Measurements from ENCODE around the gene AKAP6.
A peak's percentile ranks its signal among the peaks of the same experiment; 100 is the strongest.

The AKAP6 gene

DNA sequence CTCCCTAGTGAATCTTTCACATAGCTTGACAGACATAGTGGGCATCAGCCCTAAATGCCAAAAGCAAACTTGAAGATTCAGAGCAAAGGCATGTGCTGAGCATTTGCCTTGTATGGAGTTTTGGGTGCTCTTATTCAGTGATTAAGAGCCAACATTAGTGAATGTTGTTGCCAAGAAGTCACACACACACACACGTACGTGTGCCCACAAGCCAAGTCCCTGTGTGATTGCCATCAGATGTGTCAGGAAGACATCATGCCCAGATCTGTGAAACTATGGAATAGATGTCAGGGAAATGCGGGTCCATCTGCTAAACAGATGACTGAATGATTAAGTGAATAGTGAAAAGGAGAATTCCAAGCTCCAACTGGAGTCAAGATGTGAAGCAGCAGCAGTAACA, 149.0 kb downstream of the AKAP6 start:
- DNase-seq: no peak

DNA sequence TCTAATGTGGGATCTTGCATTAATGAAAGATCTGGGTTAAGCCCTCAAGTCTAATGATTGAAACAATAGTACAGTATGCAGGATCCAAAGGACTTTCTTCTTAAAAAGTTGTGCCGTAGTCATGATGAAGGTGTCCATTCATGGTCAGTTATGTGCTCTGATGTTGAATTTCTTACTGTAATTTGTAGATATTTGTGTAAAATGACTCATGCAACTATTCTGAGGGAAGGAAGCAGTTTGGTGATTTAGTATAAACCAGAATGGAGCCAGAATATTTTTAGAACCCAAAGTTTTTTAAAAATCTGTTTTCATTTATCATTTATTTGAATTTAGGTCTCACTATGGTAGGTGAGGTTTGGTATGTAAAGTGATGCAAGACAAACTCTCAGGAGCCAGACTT, 151.2 kb downstream of the AKAP6 start:
- DNase-seq: no peak

DNA sequence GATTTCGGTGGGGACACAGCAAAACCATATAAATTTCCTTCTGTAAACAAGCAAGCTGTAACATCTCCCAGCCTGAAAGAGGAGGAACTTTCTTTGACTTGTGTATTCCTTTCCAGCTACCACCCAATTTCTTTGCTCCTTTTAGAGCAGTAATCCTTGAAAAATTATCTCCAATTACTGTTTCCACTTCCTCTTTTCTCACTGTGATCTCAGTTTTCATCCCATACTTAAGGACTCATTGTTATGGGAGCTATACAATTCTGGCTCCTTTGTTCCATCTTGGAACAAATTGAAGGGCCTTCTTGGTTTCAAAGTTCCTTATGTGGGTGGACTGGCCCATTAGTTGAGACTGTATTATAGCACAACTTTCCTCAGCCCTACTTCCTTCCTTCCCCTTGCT, 152.6 kb downstream of the AKAP6 start:
- no peak for DNase-seq

DNA sequence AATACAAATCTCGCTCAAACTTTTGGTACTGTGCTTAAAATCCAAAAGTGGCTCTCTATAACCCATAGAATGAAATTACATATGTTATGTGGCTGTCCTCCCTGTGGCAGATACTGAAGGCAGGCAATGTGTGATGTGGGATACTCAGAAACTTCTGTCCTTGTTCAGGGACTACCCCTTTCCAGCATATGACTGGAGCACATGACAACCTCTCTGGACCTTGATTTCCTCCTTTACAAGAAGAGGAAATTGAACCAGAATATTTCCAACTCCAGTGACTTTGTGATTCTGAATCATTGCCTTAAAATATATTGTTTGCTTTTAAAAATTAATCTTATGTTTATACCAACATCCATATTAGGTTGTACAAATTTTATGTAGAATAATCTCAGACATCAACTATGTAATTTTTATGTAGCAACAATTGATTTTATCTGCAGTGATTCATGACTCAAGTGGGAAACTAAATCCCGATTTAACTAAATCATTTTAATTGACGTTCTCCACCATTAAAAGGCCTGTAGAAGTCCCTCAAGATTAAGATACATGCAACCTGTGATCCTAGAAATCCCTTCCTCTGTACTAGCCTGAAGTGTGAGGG, 162.4 kb downstream of the AKAP6 start:
- peak; percentile 71 to 88 for DNase-seq

DNA sequence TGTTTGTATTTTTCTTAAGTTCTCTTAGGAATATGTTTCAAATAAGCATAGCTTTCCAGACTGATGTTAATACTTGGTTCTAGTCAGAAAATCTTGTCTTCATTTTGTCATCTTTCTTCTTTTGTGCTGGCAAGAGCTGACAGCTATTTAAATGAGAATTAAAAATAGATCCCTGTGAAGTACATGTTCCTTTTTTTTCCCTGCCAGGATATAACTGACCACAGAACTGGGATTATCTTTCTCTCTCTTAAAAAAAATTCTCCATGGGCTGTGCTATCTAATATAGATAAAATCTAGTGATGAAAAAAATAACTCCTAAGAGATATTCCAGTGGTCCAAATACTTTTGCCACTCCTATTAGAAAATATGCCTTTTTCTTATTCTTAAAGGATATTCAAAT, 163.4 kb downstream of the AKAP6 start:
- DNase-seq: no peak

DNA sequence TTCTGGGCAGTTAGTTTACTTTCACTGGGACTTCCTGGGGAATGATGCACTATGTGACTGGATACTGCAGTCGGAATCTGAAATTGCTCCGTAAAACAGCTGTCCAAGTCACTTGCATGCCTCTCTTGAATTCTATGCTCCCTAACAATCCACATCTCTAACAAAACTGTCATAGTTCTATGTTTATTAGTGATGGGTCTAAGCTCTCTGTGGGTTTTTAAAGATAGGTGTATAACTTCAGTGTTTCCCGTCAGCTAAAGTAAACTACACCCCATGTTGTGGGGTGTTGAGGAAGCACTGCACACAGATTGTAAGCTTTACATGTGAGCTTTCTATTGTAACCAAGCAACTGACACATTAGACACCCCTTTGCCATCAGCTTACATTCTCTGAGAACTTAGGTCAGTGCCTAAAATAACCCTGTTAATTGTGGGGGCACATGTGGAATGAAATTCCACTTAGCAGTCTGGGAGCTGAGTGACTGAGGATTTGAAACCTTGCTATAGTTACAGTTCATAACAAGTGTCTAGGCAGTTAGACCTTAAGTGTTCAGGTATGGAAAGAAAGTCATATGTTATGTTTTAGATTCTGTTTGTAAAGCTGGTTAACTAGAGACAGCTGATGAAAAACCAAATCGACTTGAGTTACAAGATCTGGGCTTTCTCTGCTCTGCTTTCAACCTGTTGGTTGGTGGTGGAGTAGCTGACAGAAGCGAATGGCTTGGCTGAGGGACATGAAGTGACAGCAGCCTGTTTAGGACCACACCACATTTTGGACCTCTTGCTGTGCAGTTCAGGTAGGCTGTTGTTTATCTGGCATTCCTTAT, 165.7 kb downstream of the AKAP6 start:
- no peak for DNase-seq

DNA sequence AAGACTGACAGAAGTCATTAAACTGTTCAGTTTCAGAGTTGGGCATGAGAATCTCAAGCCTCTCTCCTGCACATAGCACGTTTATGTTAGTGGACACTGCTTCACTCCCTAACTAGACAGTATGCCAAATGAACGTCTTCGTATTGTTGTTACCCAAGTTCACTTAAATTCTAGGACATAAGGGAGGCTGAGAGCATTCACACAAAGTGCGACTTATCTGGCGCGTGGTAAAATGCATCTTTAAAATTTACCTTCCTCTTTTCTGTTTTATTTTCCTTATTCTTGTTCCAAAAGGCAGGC, 166.3 kb downstream of the AKAP6 start:
- DNase-seq: no peak

DNA sequence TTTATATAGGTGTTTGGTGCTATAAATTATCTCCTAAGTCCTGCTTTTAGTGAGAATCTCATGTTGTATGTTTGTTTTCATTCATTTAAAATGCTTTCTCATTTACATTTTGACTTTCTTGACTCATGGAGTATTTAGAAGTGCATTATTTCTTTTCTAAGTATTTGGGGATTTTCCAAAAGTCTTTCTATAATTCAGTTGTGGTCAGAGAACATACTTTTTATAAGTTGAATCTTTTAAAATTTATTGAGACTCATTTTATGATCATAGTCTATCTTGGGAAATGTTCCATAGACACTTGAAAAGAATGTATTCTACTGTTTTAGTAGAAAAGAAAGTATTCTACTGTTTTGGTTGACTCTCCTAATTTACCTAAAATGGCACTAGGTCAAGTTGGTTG, 168.2 kb downstream of the AKAP6 start:
- no peak for DNase-seq

DNA sequence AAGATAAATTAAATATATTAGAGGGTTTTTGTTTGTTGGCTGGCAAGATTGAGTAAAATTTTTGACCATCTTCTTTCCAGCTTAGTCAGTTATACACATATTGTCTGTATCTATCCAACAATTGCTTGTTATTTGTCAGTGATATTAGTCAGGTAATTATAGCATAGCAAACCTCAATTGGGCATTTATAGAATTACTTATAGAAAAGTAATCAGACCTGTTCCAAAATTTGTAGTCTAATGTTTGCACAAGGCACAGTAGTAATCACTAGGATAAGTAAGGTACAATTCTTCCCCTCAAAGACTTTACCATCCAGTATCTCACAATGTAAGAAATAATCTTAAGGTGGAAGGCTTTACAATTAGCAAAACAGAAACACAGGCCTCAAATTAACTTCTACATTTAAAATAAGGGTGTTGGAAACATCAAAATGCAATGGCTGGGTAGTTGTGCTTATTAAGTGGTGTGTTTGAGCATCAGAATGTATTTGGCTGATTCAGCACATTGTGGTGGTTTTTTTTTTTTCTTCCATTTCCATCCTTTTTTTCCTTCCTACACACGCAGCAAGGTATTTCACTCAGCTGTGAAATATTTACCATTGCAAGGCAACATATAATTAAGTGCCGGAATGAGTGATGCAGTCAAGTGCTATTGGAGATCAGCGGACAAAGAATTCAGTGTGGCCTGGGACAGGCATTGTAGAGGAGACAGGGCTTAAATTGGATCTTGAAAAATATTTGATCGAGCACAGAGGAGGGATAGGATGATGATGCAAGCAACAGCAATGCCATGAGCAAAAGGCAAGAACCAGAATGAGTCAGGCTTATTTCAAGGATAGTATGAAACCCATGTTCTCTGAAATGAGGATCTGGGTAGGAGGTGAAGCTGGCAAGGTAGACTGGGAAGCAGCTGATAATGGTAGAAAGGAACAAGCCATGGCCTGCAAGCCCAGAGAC, 178.2 kb downstream of the AKAP6 start:
- DNase-seq: peak; percentile 24 to 40

DNA sequence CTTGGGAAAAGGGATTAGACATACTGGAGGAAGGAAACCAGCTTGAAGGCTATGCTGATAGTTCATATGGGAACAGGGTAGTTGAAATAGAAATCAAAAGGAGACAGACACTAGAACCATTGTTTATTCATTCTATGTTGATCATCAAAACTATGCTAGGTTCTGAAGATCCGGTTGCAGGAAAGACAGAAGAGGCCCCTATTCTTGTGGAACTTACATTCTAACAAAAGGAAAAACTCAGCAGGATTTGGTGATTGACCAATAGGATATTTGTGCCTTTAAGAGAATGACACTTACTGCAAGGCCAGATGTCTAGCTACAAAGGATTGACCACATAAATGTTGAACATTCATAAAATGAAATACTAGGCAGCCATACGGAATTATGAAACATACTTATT, 179.2 kb downstream of the AKAP6 start:
- no peak for DNase-seq

DNA sequence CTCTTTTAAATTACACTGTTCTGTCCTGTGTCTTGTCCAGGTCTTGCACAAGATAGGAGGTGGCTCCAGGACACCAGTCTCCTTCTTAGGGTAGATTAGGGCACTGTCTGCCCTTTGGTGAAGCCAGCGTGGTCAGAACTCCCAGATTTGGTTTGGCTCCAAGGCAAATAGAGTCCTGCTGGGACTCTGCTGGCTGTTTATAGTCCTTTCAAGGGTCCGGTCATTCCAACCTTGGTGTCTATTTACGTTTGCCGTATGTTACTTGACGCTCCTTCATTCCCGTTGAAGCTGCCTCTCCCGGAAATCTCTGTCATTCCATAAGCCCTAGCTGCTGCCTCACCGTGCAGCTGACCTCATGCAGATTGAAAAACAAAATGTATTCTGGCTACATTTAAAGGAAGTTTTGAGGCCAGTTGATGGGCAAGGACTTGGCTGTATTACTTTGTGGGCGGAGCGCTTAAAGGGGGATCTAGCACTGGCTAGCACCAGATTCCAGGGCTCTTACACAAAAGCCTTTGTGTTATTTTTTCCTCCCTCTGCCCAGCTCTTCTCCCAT, 180.6 kb downstream of the AKAP6 start:
- DNase-seq: no peak

DNA sequence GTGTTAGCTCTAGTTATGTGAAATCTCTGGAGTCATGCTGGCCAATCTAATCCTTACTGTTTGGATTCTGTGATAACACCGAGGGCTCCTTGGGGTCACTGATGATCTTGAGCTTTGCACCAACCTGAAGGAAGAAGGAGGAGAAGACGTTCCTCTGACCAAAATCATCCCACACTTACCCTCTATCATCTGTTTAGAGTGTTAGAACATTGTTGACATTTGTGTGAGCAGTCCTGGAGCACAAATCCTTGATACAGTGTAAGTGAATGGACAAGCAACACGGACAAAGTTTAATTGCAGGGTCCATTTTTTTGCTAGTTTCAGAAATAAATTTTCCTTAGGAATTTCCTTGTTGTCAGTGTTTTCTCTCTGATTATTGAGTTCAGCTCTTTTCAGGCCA, 181.7 kb downstream of the AKAP6 start:
- DNase-seq: no peak

DNA sequence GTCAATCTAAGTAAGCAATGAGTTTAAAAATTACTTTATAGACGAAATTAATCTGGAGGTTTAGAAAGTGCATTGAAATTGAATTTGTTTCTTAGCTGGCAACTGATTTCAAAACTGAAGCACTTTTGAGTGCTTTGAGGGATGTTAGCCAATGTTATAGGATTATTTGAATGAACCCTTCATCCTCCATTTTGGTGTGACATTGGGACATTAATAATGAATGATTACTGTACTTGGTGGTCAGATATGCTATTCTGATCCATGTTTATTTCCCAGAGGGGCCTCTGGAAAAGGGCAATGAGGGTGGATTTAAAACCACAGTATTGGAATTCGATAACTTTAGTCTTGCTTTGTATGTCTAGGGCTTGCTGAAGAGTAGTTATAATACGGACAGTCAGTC, 183.2 kb downstream of the AKAP6 start:
- DNase-seq: no peak

DNA sequence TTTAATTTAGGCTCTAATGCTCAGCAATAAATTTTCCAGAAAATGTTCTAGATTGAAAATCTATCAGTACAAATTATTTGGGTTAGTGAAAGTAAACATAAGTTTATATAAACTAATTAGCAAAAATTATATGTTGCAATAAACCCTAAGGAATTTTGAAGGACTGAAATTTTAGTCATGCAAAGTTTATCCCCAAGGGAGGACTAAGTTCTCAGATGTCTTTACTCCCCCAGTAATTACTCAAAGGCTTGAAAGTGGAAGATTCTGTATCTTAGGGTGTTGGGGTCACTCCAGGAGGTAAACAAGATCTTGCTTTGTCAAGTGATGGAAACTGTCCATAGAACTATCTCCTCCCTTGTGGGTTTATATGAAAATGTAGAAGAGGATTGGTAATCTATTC, 183.7 kb downstream of the AKAP6 start:
- DNase-seq: no peak

DNA sequence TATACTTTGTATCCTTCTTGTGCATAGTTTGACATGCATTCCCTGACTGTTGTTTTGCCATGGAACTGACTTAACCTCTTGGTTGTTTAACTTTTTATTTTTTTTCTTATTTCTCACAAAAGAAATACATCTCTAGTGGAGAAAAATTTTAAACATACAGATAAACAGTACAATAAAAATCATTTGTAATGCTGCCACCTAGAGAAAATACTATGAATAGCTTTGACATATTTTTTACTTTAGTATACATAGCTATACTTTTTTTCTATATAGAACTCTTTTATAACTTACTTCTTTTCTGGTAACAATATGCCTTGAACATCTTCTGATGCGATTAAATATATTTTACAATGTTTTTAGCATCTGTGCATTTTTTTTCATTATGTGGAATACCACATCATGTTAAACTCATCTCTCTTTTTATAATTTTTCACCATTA, 184.5 kb downstream of the AKAP6 start:
- peak in 1 of 2 donors; percentile 37 for DNase-seq

DNA sequence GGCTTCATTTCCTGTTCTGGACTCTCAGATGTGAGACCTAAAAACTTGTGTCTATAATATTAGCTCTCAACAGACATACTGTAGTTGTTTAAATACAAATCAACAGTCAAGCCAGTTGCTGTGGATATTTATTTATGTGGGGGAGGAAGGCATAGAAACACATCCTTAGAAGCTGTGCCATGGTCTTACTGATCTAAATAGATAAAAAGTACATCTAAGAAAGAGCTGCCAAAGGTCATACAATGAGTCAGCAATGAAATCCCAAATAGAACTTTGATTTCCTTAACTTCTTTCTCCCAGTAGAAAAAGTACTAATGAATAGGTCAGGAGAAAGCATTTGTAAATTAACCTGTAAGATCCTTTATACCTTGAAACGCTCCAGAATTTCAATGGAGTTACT, 185.1 kb downstream of the AKAP6 start:
- DNase-seq: no peak

DNA sequence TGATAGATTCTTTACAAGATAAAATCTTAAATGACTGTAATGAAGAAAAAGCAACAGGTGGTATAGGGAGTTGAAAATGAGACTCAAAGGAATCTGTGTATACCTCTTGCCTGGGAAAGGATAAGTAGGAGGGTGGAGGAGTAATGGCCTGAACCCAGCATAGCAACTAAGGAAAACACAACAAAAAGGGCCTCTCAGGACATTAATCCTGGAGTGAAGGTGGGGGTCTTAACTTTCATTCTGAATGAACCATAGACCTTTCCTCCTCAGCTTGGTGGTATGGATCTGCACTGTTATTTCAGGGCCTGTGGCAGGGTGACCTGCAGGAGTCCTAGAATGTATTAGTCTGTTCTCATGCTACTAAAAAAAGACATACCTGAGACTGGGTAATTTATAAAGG, 185.6 kb downstream of the AKAP6 start:
- no peak for DNase-seq

DNA sequence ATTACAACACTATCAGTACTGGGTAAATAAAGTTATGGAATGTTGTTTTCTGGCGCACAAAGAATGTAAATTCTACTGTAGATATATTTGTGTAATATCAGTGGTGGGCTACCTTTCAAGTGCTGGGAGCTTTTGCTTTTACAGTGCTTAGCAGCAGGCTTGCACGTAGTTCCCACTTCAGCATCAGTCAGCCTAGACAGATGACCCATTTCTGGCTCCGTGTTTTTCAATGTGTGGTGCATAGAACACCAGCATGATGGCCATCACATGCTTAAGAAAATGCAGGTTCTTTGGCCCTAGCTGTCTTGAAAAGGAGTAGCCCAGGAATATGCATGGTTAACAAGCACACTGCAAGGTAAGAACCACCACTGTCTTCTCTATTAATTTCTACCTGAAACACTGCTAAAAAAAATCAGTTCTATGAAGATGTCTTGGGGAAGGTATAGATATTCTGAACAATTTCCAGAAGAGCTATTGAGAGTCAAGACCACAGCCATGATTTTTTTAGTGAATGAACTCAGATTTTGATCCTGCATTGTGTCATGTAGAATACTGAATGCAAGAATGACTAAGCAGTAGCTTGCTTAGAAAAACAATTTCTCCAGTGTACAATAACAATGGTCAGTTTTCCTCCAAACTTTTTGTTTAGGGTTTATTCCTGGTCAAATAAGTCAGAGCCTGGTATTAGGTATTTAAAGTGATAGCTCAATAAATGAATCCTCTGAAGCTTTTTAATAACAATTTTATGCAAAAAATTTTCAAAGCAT, 195.7 kb downstream of the AKAP6 start:
- DNase-seq: no peak

DNA sequence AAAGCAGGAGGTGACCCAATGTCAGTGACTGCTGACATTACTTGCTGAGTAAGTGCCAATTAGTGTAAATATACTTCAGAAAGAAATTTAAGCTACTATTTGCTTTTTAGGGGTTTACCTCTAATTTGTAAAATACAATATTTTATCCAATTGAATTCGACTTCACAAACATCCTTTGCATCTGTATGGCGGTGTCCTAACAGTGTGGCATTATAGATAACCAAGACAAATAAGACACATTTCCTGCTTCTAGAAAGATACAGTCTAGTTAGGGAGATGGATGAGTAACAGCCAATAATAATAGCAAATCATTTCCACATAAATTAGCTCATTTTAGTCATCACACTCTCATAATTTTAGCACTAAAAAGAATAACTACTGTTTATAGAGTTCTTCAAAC, 196.5 kb downstream of the AKAP6 start:
- no peak for DNase-seq

DNA sequence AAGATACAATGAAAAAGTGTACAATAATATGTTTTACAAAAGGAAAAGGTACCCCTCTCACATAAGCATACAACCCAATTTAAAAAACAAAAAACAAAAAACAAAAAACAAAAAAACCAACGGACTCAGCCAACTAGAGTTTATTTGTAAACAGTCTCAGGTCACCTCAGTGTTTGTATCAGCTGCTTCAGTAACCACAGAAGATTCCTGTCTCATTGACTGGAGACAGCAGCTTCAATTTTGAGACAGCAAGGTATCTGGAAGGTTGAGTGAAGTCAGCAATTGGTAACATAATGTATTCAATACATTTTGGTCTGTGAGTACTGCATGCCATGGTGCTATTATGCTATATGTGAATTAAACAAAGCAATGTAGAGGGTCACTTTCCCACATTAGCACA, 201.7 kb downstream of the AKAP6 start:
- DNase-seq: no peak

DNA sequence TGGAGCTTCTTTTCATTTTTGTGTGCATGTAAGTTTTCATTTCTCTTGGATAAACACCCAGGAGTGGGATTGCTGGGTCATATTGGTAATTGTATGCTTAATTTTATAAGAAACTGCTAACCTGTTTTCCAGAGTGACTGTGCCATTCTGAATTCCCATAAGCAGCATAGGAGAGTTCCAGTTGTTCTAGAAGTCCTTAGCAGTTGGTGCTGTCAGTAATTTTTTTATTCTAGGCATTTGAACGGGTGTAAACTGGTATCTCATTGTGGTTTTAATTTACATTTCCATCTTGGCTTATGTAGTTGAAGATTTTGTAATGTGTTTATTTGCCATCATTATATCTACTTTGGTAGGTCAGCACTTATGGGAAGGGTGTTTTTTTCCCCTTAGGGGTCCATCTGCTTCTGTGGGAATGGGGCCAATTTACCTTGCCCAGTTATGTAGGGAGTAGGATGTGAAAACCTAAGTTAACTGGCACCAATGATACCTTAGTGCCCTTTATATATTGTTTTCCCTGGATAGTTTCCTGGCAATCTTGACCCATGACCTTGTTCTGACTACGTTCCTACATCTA, 202.9 kb downstream of the AKAP6 start:
- no peak for DNase-seq

DNA sequence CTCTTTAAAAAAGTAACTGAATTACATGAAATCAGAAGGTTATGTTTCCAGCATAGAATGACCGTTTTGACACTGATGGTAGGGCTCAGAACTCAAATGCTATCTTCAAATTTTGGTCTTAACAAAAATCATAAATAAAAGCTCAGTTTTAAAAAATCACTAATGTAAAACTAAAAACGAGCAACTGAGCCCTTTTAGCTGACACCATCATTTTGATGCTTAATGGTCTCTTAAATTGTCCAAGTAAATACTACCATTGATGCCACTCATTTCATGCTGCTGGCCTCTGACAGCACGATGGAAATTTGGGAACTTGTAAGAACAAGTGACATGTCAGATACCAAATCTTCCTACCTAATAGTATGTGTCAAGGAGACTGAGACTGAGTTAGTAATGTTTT, 205.0 kb downstream of the AKAP6 start:
- DNase-seq: no peak

Measured in inflammatory macrophage (primary cell).